ENCODE results near the gene DLEC1.
"Not testable (repeated sequence)": the region's sequence is repeated elsewhere in the genome, so short reads cannot be mapped to it uniquely, and the experiment has no call there.

DLEC1 gene

DNA sequence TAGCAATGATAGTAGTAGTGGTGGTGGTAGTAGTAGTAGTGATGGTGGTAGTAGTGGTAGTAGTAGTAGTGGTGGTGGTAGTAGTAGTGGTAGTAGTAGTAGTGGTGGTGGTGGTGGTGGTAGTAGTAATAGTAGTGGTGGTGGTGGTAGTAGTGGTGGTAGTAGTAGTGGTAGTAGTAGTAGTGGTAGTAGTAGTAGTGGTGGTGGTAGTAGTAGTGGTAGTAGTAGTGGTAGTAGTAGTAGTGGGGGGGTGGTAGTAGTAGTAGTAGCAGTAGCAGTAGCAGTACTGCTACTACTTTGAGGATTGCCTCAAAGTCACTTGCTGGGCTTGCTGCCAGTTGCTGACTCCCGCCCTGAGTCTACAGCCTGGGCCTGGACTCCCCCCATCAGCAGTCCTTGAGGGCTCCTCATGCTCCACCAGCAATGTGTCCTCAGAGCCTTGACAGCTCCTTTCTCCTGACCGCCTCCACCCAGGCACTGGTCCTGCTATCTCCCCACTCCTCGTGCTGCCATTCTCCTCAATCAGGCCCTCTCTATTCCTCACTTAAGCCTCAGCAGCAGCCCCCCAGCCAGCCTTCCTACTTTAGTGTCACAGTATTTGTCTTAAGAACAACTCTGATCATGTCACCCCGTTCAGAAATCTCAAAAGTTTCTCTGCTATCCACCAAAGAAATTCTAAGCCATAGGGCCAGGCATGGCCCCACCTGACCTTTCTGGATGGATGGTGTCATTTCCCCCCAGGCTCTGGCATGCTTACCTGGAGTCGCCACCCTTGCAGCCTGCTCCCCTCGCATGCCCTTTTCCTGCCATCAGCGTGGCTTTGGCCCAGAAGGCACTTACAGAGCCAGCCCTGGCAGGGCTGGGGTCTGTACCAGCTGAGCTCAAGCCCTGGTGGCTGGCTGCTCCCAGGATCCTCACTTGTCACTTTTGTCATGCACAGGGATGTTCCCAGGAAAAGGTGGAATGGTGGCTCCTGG lies 45.6 kb downstream of the DLEC1 start:
- DNase-seq (ENCODE audit: low read depth, low spot score) = no peak

DNA sequence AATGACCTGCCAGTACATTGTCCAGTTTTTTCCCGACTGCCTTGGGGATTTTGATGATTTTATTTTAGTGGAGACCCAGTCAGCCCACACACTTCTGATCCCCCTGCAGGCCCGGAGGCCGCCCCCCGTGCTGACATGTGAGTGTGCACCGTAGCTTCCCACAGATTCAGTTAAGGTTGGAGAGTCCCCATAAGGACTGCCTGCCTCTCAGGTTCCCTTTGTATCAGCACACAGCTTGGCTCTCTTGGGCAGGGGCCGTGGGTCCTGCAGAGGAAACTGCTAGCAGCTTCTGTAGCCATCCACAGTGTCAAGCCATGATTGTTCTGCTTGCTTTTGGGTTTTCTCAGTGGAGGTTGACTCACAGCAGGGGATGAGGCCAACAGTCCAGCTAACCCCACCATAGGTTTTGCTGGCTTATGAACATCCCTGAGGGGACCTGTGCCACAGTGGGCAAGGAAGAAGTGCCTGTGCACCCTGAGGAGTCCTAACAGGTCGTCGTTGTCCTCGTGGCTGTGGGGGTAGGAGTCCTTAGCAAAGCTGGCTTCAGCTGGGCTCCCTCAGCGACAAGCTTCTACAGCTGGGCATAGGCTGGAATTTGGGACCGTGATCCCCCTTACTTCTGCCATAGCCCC lies 46.4 kb downstream of the DLEC1 start:
- DNase-seq (ENCODE audit: low read depth, low spot score) = no peak

DNA sequence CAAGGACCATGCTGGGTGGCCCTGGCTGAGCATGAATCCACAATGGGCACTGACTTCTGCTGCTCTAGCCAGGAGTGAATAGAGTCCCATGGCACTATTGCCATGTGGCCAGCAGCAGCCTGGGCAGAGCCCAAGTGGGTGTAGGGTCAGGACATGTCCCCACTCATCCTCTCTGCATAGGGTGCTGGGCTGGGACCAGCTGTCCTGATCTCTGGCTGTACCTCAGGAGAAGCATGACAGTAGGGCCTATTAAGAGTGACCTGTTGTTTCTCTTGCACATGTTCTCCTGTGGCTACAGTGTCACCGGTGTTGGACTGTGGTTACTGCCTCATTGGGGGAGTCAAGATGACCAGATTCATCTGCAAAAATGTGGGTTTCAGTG lies 46.9 kb downstream of the DLEC1 start:
- no peak for DNase-seq (ENCODE audit: low read depth, low spot score)

DNA sequence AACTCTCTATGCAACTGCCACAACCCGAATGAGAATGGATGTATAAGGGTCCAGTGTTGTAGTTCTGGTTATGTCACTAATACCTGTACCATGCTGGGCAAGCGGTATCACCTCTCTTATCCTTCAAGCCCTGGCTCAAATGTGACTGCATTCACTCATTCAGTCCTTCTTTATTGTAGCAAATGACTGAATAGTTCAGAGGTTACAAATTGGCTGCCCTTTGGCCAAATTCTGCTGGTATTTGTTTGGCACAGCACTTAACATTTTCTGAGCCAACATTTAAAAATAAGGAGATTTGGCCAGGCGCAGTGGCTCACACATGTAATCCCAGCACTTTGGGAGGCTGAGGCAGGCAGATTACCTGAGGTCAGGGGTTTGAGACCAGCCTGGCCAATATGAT lies 47.5 kb downstream of the DLEC1 start:
- DNase-seq (ENCODE audit: low read depth, low spot score) = no peak

DNA sequence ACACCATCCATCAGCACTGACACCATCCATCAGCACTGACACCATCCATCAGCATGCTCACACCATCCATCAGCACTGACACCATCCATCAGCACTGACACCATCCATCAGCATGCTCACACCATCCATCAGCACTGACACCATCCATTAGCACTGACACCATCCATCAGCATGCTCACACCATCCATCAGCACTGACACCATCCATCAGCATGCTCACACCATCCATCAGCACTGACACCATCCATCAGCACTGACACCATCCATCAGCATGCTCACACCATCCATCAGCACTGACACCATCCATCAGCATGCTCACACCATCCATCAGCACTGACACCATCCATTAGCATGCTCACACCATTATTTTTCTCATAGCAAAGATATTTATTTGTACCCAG lies 48.3 kb downstream of the DLEC1 start:
- not testable (repeated sequence) for DNase-seq (ENCODE audit: low read depth, low spot score)

DNA sequence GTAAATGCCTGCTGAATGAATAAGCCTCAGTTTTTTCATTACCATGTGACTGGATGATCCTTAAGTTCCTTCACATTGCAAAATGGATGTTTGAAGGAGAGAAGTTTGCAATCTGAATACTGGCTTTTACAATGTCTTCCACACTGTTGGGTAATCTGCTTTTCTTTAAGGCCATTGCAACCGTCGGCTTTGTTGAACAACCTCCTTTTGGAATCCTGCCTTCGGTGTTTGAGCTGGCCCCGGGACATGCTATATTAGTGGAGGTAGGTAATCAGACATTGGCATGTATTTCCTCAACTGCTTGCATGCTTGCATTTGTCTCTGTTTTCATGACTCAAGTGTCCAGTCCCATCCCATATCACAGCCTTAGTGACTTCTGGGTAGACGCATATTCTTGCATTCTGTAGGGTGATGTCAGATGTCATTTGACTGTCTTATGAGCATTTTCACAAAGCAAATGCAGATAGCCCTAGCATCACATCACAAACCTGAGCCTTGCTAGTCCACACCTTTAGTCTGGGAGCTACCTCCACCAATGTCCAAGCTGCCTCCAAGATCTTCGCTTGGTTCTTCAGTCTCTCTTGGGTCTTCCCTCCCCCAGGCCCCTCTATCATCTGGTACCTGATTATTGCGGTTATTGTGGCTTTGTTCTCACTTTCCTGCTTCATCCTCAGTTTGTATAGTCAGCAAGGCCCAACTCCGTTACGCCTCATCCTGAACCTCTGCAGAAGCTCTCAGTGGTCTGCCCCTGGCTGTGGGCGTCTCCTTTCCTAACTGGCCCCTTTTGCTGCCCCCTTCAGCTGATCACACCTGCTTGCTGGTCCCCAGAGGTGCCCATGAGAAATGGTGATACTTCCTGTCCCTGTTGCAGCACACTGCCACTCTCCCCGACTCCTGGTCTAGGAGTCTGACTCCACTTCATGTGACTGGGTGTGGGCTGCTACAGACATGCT lies 49.4 kb downstream of the DLEC1 start:
- no peak for DNase-seq (ENCODE audit: low read depth, low spot score)

DNA sequence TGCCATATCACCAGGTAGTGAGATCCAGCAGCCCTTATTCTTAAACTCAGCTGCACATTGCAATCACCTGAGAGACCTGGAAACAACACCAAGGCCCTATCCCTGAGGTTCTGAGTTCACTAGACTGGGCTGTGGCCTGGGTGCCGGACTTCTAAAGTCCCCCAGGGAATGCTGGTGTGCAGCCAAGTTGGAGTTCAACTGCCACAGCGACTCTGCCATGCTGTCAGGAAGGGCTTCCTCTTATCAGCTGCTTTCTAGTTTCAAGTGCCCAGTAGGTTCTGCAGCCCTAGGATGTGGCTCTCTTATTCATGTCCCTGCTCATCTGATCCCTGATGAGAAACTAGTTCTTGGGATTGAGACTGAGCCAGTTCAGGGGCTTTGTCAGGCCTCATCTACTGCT lies 50.2 kb downstream of the DLEC1 start:
- no peak for DNase-seq (ENCODE audit: low read depth, low spot score)

DNA sequence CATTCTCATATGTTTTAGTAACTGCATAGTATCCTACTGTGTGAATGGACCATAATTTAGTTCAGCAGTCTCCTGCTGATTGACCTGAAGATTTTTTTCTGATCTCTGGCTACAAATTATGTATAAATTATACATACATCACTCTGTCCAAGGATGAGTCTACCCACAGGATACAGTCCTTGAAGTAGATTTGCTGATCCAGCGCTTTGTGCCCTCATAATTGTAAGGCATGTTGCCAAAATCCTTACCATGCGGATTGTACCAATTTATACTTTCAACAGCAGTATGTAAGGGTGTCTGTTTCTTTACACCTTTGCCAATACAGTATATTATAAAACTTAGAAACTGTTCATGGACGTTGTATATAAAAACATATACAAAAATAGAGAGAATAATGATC lies 51.4 kb downstream of the DLEC1 start:
- DNase-seq (ENCODE audit: low read depth, low spot score) = no peak

DNA sequence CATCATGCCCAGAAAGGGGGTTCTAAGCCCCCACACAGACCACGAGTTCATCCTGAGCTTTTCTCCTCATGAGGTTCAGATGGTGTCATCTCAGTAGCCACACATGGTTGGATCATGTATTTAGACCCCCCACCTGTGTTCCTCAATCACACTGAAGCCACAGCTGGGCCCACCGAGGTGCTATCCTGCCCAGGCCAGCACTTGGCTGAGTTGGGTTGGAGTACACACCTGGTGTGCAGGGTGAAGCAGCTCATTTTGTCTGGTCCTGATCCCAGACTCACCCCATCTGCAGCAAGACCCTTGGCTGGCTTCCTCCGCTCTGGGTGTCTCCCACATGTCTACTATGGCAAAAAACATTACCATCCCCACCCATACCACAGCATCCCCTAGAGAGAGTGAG lies 56.0 kb downstream of the DLEC1 start:
- DNase-seq (ENCODE audit: low read depth, low spot score) = no peak

DNA sequence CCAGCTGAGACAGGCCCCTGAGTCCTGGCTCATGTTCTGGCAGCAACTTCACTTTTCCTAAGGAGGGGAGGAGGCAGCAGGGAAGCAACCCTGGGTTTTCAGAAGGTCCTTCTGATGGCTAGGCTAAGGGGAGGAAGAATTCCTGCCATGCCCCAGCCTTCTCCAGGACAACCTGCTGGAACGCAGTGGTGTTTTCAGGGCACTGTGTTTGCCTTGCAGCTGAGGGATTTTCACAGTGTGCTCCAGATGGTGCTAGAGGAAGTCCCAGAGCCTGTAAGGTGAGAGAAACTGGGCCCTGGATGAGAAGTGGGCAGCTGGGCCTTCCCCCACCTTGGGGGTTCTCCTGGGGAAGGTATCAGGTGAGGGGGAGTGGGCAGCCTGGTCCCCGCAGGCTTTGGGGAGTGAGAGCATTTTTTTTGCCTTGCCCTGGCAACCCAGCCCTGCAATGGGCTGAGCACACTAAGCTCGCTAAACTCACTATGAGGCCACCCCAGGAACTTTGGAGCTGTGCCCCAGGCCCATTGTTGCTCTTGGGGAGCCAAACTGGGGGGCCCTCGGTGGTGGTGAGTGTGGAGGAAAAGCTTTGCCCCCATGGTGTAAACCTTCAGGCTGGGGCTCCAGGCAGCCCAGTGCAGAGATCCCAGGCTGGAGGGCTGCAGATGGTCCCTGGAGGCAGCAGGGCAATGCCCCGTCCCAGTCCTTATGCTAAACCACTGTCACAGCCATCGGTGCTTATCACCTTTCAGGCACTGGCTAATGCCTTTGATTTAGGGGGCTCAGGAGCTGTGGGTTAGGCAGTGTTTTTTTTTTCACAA lies 56.9 kb downstream of the DLEC1 start:
- DNase-seq (ENCODE audit: low read depth, low spot score) = no peak

DNA sequence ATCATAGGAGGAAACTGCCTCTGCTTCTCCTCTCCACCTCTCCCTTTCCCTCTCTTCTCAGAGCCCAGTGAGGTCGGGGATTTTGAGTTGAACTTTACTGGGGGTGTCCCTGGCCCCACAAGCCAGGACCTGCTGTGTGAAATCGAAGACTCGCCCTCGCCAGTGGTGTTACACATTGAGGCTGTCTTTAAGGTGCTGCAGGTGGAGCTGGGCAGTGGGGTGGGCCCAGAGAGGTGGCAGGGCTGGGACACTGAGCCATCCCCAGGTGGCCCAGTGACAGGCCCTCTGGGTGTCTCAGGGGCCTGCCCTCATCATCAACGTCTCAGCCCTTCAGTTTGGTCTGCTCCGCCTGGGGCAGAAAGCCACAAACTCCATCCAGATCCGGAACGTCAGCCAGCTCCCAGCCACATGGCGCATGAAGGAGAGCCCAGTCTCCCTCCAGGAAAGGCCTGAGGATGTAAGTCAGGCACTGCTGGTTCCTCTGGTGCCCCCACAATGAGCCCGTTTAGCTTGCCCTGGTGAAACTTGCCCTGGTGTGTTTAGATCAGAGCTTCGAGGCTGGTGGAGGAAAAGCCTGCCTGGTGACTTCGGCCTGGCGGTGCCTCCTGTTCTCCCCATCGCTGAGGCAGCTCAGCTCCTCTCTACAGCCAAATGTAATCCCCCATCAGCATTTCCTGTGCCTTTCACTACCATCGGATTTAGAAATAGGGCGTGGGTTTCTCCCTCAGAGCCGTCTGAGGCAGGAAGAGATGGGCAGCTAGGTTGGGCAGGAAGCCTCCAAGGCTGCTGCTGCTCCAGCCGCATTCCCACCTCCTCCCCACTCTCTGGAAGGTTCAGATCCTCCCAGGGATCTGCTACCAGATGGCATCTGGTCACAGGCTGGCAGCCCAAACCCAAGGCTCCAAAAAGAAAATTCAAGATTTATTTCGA lies 58.7 kb downstream of the DLEC1 start:
- DNase-seq (ENCODE audit: low read depth, low spot score) = no peak

DNA sequence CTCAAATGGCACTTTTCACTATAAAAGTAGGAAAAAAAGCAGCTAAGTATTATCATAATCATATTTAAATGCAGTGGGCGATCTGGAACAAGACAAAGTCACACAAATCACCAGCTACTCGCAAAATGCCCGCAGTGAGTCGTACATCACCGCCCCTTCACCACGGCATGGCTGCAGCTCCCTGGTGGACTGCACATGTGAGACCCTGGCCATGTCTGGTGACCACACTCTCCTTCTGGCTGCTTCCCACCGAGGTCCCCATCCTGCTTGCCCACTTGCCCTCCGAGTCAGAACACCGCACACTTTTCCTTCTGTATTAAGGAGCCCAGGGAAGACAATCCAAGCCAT lies 59.3 kb downstream of the DLEC1 start:
- DNase-seq (ENCODE audit: low read depth, low spot score) = no peak

DNA sequence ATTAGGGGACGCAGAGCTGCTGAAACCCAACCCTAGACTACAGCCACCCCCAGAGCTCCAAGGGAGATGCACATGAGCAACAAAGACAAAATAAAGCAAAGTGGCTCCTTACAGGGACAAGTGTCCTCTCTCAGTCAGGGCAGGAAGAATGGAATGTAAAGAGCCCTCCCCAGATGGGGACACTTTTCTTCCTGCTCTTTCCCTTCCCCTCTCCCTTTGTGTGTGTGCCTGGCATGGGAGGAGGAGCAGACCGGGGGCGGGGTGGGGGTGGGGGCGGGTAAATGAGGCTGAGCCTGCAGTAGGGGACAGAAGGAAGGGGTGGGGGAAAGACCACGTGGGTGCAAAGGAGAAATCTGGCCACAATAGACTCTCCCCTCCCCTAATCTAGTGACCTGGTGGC lies 60.5 kb downstream of the DLEC1 start:
- DNase-seq (ENCODE audit: low read depth, low spot score) = no peak

DNA sequence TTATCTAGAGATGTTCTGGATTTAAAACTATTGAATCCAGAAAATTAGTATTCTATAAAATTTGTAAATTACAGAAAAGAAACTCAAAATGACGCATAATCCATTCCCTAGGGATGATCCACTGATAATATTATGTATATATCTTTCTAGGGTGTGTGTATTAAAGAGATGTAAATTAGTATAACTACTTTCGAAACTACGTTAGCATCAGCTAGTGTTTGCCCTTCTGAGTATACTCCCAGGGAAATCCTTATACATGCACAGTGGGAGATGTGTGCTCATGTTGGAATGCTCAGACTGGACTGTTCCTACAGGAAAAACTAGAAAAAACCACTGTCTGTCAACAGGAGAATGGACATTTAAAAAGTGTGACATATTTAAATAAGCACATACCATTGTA lies 61.5 kb downstream of the DLEC1 start:
- DNase-seq (ENCODE audit: low read depth, low spot score) = no peak

DNA sequence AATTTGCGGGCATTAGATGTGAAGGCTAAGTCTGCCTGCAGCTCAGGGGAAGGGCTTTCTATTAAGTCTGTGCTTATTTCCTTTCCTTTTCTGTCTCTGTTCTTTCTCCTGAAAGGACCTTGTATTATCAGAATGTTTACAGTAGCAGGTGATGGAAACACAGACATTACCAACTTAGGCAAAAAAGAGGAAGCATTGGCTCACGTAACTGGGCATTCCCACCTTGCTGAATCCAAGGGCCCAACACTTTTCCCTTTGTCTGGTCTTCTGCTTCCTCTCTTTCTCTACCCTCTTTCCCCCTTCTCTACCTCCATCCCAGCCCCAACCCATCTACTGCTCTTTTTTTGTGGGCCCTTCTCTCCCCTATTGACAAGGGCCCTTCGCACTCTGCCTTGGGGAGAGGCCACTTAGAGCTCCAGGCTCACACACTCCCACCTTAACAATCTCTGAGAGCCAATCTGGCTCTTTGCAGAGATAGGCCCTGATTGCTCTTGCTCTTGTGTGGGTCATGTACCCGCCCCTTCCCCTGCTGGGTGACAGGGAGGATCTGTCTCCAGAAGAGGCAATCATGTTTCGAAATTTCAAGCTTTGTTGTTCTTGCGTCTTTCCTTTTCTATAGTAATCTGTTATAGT lies 62.9 kb downstream of the DLEC1 start:
- no peak for DNase-seq (ENCODE audit: low read depth, low spot score)

DNA sequence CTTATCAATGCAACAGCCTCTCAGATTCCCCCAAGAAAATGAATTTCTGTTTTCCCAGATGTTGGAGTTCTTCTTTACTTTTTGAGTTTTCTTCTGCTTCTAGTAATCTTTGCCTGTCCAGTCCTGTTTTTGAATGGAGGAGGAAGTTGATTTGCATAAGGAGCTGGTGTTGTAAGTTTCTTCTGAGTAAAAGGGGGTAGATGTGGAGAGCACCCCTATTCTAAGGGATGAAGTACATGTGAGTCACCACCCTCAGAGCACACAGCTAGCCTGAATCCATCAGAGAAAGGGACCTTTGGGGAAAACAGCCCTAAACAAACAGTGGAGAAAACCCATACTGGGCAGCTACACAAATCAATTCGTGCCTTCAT lies 63.4 kb downstream of the DLEC1 start:
- no peak for DNase-seq (ENCODE audit: low read depth, low spot score)

DNA sequence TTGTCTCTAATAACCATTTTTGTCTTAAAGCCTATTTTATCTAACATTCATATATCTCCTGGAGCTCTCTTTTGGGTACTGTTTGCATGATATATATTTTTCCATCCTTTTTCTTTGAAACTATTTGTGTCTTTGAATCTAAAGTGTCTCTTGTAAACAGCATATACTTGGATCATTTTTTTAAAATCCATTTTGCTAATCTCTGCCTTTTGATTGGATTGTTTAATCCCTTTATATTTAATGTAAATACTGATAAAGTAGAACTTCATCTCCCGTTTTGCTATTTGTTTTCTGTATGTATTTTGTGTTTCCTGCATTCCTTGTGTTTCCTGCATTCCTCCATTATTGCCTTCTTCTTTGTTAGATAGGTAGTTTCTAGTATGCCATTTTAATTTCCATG lies 66.5 kb downstream of the DLEC1 start:
- DNase-seq (ENCODE audit: low read depth, low spot score) = no peak

DNA sequence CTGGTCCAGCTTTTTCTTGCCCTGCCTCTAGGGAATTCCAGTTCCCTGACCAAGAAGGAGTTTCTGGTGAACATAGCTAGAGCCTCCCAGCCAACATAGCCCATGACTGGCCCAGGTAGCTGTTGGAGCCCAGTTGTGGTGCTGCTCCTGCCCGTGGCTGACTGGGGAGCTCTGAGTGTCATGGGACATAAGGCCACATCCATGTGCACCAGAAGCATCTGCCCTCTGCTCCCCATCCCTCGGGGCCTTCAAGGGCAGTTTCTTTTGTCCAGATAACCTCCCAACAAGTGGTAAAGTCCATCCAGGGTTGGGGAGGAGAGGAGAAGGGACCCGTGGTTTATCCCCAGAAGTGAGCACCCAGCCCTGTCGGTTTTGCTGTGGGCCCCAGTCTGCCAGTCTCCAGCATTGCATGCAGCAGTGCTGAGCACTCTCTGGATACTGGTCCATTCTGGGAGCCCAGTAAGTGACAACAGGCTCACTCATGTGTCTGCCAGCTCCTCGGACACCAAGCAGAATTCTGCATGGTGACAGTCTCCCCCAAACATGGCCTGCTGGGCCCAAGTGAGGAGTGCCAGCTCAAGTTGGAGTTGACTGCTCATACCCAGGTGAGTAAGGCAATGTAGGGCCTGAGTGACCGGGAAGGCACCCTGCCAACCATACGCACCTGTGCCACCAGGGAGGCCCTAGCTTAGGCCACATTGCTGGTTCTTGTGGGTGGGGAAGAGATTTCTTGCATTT lies 69.1 kb downstream of the DLEC1 start:
- DNase-seq (ENCODE audit: low read depth, low spot score) = no peak
